GM18502 (cell line): Measurements from ENCODE around the gene ZBTB7A.

Experiments
- ATAC-seq: cut with Tn5 transposase; IDR thresholded peaks from one replicate; pipeline ENCODE4 v1.9.1; 2021; ENCODE audit warnings: mild to moderate bottlenecking; ENCODE audit not compliant: unreplicated experiment, poor library complexity

ZBTB7A gene

DNA sequence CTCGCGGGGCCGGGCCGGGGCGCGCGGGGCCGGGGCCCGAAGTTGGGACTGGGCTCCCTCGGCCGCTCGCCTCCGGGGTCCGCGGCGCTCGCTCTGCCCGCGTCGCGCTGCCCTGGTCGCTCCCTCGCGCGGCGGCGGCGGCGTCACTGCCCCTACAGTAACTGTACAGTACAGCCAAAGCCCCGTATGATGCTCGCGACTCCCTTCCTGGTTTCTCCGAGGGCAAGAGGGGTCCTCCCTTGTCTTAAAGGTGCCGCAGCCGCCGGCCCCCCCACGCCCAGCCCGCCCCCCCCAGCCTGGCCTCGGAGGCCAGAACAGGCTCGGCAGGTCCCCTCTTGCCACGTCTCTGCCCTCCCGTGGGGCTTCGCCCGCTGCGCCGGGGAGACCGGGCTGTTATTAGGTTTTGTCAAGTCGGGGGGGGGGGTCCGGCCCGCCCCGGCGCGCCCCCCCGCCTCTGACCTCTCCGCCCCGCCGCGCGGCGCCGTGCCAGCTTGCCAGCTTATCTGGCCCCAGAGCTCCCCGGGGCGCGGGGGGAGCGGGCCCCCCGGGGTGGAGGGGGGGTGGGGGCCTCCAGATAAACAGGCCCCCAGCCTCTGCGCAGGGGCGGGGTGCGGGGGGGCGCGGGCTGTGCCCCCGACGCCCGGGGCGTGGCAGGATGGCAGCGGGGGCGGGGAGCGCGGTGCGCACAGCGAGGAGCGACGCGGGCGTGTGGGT is at the start of gene ZBTB7A:
Gene ZBTB7A, minus strand, starts transcription at position 218 of the 714 bp plus-strand sequence. CDS start 11,667 bp downstream, outside the sequence.
- no peak for ATAC-seq

GRCh38 chr19:4115818-4116385 is 49.2 kb upstream of the ZBTB7A start:
- ATAC-seq, result peak; percentile 28

GRCh38 chr19:4115050-4115817 is 48.5 kb upstream of the ZBTB7A start:
- ATAC-seq, result peak; percentile 66

GRCh38 chr19:4114181-4114580 is 47.5 kb upstream of the ZBTB7A start:
- ATAC-seq, result no peak

GRCh38 chr19:4113398-4114088 is 46.8 kb upstream of the ZBTB7A start:
- ATAC-seq, result no peak

DNA sequence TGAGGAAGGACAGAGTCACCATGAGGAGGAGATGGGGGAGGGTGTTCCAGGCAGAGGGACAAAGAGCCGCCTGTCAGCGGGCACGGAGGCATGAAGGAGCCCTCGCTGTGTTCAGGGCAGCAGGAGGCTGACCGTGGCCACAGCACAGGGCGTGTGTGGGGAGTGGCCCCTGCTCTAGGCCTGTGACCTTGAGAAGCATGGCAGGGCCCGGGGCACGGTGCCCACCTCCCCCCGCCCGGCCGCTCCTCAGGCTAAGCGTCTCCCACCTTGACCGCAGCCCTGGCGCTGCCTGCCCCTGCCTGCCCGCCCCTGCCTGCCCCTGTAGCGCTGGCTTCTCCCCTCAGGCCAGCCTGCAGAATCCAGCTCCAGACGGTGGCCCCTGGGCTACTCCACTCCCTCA is 45.7 kb upstream of the ZBTB7A start:
- no peak for ATAC-seq

DNA sequence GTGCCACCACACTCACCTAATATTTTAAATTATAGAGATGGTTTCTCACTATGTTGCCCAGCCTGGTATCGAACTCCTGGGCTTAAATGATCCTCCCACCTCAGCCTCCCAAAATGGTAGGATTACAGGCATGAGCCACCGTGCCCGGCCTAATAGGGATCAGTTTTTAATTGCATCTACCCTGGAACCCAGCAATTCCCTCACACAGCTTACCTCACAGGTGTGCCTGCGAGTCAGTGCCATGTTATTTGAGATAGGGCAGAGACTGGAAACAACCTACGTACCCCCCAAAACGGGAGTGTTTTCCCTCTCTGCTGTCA is 42.9 kb upstream of the ZBTB7A start:
- no peak for ATAC-seq

GRCh38 chr19:4108767-4109625 is 42.3 kb upstream of the ZBTB7A start:
- ATAC-seq, result peak; percentile 65

- no peak for ATAC-seq
These were observed 36.4 kb upstream of the ZBTB7A start for GRCh38 chr19:4103080-4103433.

DNA sequence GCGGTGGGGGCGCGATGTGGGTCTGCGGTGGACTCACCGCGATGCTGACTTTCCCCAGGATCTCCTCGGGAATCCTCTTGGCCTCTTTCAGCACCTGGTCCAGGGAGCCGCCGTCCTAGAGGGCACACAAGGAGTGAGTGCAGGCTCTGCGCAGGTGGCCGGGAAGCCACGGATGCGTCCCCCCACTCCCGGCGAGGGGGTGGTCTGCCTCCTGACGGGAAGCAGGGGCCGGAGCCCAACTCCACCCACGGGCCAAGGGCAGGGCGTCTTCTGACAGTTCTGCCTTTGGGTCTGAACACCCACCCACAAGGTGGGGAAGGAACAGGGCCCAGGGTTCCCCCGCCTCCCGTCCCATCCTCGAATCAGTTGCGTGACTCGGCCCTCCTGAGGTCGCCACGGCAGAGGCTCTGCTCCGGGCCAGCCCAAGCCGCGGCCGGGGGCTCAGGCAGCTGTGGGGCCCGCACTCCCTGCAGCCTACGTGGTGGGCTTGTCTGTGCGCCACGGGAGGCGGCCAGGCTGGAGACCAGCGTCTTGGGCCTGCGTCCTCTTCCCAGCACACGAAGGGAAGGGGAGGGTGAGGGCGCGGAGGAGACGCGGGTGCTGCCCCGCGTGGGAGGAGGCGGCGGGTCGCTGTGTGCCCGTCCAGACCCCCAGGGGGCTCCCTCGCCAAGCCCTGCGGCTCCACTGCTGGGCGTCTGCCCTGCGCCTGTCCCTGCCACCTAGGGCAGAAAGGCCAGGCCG is 35.8 kb upstream of the ZBTB7A start:
- ATAC-seq, result no peak

GRCh38 chr19:4101496-4101770 is 34.7 kb upstream of the ZBTB7A start:
- no peak for ATAC-seq

DNA sequence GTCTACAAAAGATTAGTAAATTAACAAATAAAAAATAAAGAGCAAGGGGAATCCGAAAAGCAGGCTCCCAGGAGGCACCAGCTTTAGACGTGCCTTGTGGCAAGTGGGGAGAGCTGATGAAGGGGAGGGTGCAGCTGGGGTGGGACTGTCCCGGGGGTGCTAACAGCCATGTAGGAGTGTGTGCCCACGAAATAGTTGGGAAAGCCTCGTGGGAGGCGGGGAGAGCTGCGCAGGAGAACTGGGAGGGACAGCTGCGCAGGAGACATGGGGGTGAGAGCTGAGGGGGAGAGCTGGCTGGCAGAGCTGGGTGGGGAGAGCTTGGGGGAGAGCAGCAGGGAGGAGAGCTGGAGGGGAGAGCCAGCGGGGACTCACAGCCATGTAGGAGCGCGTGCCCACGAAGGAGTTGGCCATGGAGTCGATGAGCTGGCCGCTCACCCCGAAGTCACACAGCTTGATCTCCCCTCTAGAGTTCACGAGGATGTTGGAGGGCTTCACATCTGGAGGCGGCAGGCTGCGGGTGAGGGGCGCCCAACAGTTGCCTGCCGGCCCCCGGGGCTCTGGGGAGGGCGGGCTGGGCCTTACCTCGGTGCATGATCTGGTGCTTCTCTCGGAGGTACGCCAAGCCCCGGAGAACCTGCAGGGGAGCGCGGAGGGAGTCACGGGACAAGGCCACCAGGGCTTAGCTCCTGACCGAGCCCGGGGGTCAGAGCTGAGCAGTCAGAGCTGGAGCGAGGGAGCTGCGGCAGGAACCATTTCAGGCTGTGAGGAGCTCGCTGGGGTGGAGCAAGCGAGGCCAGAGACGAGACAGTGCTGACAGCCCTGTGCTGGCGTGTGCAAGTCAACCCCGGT is 34.2 kb upstream of the ZBTB7A start:
- ATAC-seq, result no peak

DNA sequence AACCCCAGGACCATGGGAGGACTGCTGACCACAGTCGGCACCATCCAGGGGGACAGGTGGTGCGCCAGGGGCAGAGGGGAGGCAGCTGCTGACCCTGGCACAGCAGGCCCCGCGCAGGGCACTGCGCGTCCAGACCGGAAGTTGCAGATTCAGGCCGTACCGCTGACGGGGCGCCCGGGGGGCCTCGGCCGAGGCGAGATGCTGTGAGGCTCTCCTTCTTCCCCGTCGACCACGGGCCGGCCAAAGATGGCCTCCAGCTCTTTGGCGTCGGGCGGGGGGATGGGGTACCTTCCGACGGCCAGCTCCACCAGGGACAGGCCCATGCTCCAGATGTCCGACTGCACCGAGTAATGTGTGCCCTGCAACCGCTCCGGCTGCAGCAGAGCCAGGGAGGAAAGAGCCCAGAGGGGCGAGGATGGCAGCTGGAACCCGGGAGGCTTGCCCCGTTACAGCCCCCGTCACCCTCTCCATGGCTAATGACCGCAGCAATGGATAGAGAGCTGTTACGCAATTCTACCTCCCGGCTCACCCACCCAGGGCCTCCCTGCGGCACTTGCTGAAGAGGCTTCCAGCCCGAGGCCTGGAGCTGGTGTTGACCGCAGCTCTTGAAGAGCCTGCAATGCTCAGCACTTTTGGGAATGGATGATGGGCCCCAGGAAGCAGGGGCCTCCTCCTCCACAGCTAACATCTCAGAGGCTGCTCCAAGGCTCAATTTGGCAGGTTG is 32.5 kb upstream of the ZBTB7A start:
- no peak for ATAC-seq

- ATAC-seq, result no peak
These were observed 31.8 kb upstream of the ZBTB7A start for GRCh38 chr19:4098493-4098892.

DNA sequence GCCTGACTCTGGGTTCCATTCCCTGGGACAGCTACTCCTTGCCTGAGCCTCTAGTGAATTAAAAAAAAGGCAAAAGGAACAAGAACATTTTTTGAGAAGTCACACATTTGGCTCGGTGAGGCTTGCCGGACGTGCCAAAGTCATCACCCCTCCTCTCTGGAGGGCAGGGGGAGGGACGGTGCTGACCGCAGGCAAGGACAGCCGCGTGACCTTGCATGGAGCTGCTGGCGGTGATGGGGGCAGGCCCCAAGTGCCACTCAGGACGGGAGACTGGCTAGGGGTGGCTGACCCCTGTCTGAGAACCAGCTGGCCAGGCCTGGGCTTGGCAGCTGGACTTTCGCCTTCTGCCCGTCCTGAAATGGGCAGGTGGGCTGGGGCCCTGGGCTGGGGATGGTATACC is 30.8 kb upstream of the ZBTB7A start:
- no peak for ATAC-seq

GRCh38 chr19:4096049-4096892 is 29.6 kb upstream of the ZBTB7A start:
- ATAC-seq, result no peak

GRCh38 chr19:4095488-4095844 is 28.8 kb upstream of the ZBTB7A start:
- no peak for ATAC-seq
